Eye (tissue), 1 donor: Measurements from ENCODE around the gene JUNB.
"Not testable (repeated sequence)": the region's sequence is repeated elsewhere in the genome, so short reads cannot be mapped to it uniquely, and the experiment has no call there.

Experiments
- DNase-seq: peaks from one replicate; pipeline ENCODE4 v3.0.0-alpha.2; 2015

The JUNB gene

DNA sequence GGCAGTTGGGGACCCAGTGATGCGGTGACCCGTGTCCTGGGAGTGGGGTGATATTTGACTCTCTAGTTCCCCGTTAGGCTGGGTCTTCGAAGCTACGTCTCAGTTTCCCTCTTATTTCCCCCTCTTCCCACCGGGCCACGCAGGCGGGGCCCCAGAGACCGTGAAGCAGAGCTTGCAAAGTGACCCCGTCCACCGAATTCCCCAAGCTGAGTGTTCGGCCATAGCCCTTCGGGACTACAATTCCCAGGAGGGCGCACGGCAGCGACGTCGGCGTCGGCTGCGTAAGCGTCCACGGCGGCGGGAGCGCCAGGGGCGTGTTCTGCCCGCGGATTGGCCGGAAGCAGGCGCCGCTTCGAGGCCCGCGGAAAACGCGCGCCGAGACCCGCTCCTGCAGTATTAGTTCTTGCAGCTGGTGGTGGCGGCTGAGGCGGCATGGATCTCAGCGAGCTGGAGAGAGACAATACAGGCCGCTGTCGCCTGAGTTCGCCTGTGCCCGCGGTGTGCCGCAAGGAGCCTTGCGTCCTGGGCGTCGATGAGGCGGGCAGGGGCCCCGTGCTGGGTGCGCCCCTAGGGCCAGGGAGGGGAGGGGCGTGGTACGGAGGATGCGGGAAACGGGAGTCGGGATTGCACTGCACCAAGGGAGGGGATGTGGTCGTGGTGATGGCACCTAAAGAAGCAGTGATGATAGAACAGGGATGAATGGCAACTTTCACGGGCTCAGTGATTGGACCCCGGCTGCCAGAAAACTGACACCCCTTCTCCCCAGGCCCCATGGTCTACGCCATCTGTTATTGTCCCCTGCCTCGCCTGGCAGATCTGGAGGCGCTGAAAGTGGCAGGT is 15.2 kb downstream of the JUNB start, which contains the start of gene RNASEH2A:
Gene RNASEH2A, plus strand, starts transcription at position 343 of the 840 bp plus-strand sequence. Its CDS starts 90 bp downstream, at position 433.
- peak; percentile 96 for DNase-seq

DNA sequence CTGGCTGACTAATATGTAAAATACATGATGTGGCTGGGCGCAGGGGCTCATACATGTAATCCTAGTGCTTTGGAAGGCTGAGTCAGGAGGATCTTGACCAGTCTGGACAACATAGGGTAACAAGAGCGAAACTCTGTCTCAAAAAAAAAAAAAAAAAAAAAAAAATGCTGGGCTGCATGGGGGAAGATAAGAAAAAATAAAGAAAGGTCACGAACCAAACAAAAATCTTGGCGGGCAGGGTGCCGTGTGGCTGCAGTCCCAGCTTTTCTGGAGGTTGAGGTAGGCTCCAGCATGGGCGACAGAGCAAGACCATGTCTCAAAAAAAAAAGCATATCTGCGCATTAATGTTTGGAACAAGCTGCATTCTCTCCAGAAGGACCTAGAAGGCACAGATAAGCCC is 23.8 kb downstream of the JUNB start:
- no peak for DNase-seq

DNA sequence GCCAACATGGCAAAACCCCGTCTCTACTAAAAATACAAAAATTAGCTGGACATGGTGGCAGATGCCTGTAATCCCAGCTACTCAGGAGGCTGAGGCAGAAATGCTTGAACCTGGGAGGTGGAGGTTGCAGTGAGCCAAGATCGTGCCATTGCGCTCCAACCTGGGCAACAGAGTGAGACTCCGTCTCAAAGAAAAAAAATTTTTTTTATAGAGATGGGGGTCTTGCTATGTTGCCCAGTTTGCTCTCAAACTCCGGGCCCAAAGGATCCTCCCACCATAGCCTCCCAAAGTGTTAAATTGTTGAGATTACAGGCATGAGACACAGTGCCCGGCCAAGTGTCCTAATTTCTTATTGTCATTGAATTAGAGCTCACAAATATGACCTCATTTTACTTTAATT is 25.9 kb downstream of the JUNB start:
- not testable (repeated sequence) for DNase-seq

DNA sequence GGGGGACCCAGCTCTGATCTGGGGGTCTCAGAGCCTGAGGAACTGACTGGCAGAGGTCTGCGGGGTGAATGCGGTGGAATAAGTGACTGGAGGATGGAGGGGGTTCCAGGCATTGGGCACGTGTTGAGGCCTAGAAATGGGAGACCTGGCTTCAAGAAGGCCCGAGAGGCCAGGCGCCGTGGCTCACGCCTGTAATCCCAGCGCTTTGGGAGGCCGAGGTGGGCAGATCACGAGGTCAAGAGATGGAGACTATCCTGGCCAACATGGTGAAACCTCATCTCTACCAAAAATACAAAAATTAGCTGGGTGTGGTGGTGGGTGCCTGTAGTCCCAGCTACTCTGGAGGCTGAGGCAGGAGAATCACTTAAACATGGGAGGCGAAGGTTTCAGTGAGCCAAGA is 26.5 kb downstream of the JUNB start:
- DNase-seq = not testable (repeated sequence)

DNA sequence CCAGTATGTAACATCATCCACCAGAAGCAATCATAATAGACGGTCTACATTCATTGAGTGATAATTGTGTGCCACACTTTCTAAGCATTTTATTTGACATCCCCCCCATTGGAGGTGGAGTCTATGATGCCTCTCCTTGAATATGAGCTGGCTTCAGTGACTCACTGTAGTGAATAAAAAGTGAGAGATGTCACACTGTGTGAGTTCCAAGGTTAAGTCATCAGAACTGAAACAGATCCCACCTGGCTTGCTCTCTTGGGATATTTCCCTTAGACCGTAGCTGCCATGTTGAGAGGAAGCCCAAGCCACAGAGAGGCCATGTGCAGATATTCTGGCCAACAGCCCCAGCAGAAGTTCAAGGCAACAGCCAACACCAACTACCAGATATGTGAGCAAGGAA is 30.5 kb downstream of the JUNB start:
- no peak for DNase-seq

DNA sequence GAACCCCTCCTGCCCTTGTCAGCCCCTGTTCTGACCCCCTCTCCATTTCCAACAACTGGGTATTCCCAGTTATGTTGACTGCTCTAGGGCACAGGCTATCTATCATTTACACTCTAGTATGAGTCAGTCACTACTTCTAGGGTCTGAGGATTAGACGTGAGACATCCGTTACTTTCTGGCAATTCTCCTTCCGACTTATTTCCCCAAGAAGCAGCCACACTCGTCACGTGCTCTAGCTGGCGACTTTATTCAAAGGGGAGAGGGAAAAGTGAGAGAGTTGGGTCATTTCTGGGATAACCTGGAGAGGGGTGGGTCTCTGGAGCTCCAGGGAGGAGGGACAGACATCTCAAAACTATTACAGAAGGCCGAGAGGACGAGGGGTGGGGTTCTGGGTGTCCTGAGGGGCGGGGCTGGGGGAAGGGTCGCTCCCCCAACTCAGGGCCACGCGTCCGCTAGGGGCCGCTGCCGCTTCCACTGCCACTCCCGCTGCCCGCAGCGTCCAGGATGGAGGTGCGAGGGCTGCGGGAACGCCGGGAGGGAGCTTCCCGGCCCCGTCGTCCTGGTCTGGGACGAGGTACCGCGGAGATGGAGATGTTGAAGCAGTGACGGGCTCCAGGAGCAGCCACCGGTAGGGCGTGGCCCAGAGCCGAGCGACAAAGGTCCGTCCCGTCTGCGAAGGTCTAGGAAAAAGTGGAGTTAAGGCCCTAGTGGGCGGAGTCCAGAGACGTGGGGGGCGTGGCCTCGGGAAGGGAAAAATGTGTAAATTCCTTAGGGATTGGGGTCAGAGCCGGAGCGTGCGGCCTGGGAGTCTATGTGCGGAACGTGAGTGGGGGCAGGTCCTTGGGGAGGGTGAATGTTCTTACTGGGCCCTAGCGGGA is 34.2 kb downstream of the JUNB start:
- DNase-seq = peak; percentile 71

DNA sequence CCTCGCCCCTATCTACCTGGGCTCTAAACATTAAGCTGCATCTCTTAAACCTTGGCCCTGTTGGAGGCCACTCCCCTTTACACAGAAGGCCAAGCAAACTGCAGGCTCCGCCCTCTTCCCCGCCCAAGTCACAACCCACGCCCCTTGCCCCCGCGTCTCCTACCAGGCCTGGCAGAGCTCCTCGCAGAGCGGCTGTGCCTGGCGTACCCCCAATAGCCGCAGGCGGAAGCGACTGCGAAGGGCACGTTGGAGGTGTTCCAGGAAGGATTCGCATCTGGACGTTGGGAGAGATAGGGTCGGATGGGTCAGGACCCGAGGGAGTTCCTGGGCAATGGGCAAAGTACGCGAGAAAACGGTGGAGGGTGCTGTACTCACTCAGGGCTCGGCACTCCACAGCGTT is 37.2 kb downstream of the JUNB start:
- DNase-seq = peak; percentile 55

DNA sequence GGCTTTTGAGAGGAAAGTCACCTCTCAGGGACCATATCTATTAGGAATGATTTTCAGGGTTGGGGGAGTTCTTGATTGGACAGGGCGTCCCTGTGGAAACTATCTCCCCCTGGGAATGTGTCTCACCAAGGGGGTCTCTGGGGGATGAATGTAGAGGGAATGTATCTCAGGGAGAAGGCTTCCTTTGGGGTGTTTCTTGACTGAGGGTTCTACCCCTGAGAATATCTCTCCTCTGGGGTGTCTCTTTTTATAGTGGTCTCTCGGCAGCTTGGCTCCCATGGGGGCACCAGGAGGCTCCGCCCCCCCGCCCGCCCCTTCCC is 42.1 kb downstream of the JUNB start:
- no peak for DNase-seq

DNA sequence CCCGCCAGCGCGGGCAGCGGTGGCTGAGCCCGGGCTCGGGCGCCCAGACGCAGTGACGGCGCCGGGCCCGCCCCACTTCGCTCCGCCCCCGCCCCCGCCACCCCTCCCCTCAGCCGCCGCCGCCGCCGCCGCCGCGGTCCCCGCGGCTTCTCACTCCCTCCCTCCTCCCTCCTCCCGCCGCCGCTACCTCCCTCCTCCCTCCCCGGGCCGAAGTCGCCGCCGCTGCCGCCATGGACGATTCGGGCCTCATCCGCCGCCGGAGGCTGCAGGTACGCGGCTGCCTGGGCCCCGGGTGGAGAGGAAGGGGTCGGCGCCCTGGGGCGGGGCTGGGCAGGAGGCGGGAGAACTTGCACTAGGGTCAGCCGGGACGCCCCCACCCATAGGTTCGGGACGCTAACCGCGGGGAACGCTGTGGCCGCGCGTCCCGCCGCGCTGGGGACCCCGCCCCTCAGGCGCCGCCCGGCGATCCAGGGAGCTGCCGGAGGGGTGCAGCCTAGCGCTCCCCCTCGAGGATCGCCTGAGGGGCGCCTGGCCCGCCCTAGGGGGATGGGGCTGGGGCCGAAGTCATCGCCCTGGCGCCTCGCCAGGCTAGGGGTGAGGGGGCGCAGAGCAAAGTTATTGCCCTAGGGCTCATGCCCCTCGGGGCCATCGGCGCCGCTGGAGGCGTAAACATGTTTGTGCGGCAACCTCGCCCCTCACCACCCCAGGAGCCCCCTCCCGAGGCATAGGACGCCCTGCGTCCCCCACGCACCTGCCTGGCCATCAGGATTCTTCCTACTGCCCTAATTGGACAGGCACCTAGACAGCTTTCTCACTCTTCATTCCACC is 42.7 kb downstream of the JUNB start:
- DNase-seq = peak; percentile 57

DNA sequence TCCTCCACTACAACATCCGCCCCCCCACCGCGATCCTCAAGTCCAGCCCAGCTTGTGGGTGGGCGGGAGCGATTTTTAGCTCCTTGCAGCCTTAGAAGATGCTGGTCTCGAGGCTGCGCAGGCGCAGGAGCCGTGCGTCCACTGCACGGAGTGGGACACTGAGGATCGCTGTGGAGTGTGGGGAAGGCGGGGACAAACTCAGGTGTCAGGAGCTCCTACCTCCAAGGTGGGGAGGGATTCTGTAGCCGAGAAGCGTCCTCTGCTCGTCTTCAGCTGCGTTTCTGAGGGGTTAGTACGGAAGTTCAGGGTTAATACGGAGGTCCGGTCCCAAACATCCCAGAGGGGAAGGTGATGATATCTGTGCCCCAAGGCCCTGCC is 43.3 kb downstream of the JUNB start, which contains the start of gene RTBDN:
Gene RTBDN, minus strand, starts transcription at position 14 of the 378 bp plus-strand sequence. CDS start 4,600 bp downstream, outside the sequence.
- no peak for DNase-seq

DNA sequence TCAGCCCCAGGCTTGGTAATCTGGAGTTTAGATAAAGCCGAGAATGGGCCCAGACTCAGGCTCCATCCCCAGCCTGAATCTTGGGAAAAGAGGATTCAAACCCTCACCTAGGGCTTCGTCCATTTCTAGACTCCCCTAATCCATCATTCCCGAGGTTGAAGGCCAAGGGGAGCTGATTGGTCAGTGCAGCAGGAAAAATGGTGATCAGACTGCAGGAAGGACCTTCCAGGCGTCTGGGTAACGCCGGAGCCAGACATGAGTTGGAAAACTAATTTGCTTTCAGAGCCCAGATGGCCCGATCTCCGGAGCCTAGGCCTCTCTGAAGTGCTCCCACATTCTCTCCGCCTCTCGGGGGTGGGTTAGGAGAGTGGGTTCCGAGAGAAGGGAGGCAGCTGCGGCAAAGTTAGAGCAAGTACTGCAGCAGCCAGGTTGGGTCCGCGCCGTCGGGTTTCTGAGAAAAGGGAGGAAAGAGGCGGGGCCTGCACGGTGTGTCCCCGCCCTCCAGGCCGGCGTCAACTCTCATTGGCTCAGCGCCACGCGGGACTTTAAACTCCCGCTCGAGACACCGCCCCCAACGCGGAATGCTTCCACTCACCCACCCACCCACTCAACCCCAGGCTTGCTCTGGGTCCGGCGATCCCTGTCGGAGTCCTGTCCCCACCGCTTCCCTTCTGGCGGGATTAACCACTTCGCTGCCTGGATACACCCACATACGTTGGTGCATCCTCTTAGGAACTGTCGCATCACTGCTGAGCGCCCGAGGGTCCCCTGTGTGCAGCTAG is 43.9 kb downstream of the JUNB start:
- DNase-seq = peak; percentile 67

DNA sequence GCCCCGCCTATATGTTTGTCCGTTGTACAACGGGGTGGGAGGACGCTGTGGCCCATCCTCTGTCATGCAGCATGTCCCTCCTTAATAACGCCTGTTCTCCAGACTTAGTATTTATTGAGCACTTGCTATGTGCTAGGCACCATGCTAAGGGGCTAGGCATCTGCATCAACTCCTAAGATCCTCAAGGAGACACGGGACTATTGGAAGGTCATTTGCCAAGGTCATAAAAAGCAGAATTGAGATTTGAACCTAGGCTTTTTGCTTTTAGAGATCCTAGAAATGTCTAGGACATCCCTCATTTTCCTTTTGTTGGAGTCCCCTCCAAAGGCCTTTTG is 45.2 kb downstream of the JUNB start:
- DNase-seq = no peak

DNA sequence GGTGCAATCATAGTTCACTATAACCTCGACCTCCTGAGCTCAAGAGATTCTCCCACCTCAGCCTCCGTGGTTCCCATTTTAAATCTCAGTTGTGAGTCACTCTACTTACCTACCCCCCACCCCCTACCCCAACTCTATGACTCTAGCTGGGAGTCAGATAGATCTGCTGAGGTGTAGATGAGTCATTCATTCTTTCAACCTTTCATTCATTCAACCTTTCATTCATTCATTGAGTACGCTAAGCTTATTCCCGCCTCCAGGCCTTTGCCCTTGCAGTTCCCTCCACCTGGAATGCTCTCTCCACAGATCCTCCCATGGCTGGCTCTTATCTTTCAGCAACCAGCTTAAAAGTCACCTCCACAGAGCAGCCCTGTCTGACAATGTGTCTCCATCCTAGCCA is 45.9 kb downstream of the JUNB start:
- peak; percentile 8 for DNase-seq

DNA sequence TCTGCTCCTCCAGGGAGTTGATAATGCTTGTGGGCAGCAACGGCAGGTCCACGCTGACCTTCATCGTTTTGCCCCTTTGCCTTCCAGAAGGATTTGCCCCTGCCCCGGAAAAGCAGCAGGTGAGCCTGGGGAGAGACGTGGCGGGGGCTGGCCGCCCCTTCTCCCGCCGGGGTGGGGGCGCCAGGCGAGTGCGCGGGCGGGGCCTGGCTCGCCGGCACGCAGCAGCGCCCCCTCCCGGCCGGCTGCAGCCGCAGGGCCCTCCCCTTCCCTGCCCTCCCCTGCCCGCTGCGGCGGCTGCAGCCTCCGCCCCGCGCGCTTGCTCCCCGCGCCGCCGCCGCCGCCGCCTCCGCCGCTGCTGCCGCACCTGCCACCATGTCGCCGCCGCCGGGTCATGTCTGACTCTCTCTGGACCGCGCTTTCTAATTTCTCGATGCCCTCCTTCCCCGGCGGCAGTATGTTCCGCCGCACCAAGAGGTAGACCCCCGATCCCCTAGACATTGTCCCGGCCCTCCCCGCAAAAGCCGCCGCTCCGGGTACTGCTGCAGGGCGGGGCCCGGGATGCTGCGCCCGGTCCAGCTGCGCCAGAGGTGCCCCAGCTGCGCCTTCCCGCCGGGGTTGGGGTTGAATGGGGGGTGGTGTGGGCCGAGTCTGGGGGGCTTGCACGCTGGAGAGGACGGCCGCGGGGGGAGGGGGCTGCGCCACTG is 47.0 kb downstream of the JUNB start, which contains the start of gene MAST1:
Gene MAST1, plus strand, starts transcription at position 334 of the 704 bp plus-strand sequence. Its CDS starts 58 bp downstream, at position 392.
- DNase-seq = peak; percentile 79

DNA sequence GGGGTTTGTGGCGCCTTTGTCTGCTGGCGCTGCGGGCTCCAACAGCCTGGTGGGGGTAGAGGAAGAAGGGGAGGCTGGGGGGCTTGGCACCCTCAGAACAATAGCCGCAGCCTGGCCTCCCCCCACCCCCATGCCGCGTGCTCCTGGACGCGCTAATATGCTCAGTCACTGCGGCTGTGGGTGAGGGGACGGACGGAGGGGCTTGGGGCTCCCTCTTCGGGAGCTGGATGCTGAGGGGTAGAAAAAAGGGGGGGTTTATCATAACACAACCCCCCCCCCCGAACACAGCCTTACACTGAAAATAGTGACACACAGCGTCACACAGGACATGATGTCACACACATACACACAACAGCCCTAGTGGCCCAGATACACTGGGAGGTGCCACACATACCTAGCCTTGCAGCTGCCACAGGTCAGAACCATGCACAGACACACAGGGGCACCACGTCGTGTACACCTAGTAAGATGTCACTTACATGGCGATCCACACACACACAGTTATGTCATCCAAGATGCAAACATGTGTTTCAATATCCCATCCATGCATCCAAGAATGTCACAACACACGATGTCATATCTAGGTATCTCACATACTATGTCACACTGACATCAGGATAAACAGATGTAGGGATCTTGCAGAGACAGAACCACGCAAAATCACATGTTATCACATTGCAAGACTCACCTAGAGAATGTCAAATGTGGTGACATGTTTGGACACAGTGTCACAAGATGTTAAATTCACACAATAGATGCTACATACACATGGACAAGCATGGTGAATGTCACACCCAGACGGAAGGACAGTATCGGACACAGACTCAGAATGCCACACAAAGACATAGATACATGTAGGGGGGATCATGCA is 47.8 kb downstream of the JUNB start:
- peak; percentile 63 for DNase-seq

DNA sequence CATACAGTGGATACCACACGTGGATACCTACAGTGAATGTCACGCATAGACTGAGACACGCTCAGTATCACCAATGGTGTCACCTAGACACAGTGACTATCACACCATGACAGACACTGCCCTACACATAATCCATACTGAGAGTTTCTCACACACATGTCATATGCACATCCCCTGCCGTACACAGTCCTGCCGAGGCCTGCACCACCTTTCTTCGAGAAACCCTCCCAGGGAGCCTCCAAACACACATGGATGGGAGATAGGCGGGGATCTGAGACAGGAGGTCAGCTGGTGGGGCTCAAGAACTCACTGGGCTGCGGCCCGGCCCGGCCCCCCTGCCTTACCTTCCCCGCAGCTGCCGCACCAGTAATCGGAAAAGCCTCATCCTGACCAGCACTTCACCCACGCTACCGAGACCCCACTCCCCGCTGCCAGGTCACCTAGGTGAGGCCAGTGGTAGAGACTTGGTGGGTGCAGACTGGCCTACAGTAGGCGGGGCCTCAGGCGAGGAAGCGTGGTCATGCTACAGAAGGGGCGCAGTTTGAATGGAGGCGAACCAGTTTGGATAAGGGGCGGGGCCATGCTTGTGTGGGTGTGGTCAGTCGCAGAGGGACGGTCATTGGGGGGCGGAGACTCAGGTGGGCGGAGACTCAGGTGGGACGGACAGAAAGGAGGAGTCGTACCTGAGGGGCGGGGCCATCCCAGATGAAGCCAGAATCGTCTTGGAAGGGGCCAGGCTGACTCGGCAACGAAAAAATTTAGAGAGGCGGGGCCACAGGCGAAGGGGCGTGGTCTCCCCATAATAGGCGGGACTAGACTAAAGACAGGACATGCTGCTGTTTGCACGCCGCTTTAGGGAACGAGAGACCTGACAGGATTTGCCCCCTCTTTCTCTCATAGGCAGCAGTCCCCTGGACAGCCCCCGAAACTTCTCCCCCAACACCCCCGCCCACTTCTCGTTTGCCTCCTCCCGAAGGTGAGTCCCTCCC is 49.1 kb downstream of the JUNB start:
- peak; percentile 88 for DNase-seq

DNA sequence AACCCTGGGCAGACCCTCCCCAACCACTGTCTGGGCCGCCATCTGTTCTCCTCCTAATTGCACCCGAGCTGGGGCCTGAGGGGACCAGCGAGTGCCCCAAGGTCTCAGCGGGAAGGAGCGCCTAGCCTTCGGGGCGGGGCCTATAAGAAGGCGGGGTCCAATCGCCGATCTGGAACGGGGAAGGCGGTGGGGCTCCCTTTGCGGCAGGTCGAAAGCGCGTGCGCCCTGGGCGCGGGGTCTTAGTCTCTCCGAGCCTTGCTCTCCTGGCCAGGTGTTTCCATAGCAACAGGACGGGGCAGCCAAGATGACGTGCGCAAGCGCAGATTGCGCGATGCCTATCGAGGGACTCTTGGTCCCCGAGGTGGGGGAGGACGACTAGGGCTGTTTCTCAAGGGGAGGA is 49.8 kb downstream of the JUNB start:
- DNase-seq = peak; percentile 92

DNA sequence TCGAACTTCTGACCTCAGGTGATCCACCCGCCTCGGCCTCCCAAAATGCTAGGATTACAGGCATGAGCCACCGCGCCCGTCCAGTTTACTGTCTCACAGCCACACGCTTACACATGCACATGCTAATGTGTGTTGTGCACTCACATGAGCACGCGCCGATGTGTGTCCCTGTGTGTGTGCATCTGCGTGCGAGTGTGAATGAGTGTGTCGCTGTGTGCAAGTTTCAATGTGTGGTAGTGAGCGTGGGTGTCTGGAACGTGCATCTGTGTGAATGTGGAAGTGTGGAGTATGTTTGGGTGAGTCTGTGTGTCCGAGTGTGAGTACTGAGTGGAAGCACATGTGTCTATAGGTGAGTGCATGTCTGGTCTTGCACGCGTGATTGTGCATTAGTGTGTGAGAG is 51.2 kb downstream of the JUNB start:
- no peak for DNase-seq
